GM18526 (cell line): ENCODE results near the gene ACAN.

Experiments
- POLR2A ChIP-seq: IDR thresholded peaks from 3 replicates; pipeline ENCODE4 v1.6.1; 2011; ENCODE audit not compliant: insufficient read length; ENCODE audit errors: extremely low read depth

The ACAN gene

DNA sequence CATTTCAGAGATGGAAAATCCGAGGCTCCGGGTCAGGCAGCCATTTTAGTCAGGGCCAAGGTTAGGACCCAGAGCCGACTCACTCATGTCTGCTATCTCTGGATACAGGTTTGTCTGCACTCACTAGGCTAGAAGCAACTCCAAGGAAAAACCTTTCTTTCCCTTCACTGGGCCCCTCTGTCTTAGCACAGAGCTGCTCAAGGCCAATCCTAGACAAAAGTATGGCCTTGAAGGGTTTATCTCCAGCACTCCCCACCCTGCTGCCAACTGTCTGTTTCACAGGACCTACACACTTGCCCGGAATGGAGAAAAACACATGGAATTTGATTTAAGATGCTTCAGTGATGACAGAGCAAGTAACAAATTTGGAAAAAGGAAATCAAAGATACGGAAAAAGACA is 25.6 kb downstream of the ACAN start:
- TF ChIP-seq POLR2A, result no peak

DNA sequence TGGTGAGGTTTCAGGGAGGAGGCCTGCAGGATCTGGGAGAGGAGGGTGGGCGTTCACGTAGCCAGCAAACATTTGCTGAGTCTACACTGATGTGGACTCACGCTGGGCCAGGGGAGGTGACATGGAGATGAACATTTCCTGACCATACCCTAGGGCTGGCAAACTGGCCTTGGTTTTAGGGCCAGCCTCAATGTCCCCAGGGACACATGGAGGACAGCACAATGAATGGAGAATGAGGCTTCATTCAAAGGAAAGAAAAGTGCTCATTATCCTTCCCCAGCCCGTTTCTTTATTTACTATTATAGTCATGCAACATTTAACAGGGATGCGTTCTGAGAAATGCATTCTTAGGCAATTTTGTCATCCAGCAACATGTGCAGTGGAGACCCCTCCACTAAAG is 26.8 kb downstream of the ACAN start:
- TF ChIP-seq POLR2A, result no peak

DNA sequence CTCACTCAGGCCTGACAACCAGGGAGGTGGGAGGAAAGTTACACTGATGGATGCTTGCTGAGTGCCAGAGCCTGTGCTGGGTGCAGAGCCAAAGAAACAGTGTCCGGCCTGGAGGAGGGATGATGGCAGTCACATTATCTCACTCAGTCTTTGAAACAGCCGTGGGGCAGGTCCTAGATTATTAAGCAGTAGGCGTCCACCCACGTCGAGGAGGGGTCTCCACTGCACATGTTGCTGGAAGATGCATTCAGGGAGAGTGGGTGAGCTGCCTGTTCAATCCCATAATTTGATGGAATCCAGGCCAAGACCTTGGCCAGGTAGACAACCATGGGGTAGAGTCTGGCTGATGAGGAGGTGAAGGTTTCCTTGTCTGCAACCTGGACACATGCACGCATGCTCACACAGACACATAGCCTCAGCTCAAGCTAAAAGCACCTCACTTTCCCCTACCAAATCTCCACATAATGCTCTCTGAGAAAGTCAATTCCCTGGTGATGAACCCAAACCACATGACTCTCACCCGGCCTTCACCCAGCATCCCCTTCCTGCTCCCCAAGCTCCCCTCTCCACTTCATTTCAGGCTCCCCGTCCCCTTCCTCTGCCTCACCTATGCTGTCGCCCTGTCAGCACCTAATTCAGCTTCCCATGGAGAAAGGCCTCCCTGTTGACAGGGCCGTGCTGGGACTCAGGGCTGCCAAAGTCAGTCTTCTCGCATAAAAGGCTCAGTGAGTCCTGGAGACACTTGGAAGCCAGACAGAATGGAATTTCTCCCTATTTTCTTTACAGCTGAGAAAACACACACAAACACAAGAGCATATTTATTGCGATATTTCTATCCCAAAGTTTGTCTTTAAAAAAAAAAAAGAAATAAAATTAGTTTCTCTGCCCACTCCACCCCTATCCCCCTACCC is 29.8 kb downstream of the ACAN start:
- TF ChIP-seq POLR2A, result no peak

DNA sequence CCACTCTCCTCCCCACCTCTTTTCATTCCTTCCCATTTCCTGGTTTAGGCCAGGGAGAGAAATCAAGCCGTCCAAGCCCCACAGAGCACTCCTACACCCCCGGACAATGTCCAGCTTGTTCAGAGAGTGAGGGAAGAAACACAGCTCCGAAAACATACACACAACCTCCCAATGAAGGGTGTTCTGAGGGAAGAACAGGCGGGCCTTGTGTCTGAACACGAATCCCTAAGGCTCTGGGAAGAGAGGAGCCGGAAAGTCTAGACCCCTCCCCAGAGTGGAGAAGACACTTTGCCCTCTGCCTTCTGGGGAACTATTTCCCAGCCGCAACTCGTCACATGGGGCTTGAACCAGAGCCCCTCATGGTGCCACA is 30.5 kb downstream of the ACAN start:
- TF ChIP-seq POLR2A, result no peak

DNA sequence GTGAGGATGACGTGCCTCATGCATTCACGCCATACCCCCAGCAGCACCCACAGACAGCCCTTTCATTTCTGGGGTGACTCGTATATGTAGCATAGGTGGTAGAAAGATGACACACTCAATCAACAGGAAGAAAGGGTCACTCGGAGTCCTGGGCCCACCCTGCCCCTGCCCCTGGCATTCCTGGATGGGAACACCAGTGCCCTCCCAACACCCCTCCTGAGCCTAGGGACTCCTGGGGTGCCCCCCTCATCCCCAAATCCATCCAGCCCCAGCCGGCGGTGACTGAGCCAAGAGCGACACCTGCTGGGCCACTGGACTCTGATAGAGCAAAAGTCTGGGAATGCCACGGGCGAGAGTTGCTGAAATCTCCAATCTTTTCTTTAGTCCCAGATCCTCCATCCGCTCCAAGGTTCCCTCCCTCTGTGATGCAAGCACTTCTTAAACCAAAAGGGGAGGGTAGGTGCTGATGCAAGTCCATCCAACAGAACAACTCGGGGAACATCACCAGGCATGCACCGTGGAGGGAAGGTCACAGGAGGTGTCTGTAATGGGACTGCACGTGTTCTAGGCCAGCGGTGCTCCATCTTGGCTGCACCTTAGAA is 31.1 kb downstream of the ACAN start:
- TF ChIP-seq POLR2A, result no peak

DNA sequence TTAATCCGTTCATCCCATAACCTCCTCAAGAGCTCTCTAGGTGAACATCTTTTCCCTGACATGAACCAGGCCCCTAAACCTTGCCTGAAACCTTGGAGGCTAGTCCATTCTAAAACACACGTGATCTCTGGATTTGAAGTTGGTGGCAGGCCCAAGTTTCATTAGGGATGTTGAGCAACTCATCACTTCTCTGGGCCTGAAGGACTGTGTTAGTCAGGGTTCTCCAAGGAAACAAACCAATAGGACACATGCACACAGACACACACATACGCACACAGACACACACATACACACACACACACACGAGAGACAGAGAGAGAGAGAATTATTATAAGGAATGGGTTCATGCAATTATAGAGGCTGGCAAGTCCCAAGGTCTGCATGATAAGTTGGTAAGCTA is 31.9 kb downstream of the ACAN start:
- no peak for TF ChIP-seq POLR2A

DNA sequence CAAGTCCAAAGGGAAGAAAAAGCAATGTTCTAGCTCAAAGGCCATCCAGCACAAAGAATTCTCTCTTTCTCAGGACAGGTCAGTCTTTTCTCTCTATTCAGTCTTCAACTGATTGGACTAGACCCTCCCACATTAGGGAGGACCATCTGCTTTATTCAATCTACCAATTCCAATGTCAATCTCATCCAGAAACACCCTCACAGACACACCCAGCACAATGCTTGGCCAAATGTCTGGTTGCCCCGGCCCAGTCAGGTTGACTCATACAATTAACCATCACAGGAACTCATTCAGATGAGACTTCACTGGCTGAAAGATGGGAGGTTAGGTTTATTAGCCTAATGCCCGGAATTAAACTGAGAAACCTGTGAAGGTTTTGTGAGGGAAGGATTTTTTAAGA is 32.4 kb downstream of the ACAN start:
- no peak for TF ChIP-seq POLR2A

DNA sequence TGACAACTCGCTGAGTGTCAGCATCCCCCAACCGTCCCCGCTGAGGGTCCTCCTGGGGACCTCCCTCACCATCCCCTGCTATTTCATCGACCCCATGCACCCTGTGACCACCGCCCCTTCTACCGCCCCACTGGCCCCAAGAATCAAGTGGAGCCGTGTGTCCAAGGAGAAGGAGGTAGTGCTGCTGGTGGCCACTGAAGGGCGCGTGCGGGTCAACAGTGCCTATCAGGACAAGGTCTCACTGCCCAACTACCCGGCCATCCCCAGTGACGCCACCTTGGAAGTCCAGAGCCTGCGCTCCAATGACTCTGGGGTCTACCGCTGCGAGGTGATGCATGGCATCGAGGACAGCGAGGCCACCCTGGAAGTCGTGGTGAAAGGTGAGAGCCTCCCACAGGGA is 35.4 kb downstream of the ACAN start:
- TF ChIP-seq POLR2A, result no peak

DNA sequence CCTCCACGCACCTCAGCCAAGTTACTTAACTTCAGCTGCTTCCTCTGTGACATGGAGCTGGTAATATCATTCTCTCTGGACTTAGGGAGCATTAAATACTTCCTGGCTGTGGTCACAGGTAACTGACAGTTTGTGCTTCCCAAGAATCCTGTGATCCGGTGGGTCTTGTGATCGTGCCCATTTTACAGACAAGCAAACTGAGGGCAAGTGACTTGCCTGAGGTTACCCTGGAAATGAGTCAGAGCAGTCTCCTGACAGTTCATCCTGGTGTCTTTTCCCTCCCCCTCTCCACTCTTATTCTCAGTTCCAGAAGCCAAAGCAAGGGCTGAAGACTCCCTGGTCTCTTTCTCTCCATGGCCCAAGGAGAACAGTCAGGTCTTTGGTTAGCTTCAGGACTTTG is 35.9 kb downstream of the ACAN start:
- no peak for TF ChIP-seq POLR2A

DNA sequence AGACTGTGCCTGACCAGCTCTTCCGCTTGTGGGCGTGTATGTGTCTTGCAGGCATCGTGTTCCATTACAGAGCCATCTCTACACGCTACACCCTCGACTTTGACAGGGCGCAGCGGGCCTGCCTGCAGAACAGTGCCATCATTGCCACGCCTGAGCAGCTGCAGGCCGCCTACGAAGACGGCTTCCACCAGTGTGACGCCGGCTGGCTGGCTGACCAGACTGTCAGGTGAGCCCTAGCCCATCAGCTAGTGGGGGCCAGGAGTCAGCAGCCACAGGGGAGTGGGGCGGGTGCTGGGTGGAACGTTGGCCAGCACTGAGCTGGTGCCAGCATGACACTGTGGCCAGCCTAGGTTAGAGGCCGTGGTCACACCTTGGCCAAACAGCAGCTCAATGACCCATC is 36.7 kb downstream of the ACAN start:
- TF ChIP-seq POLR2A, result no peak

DNA sequence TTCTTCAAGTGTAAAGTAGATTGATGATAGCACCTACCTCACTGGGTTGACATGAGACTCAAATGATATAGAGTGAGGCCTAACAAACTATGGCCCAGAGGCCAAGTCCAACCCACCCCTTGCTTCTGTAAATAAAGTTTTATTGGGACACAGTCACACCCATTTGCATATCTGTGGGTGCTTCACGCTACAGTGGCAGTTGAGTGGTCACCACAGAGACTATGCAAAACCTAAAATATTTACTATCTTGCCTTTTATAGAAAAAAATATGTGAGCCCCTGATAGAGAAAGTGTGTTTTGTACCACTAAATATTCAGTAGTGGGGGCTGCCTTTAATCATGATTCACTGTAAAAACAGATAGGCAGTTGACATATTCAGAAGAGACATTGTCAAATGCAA is 38.0 kb downstream of the ACAN start:
- TF ChIP-seq POLR2A, result no peak

DNA sequence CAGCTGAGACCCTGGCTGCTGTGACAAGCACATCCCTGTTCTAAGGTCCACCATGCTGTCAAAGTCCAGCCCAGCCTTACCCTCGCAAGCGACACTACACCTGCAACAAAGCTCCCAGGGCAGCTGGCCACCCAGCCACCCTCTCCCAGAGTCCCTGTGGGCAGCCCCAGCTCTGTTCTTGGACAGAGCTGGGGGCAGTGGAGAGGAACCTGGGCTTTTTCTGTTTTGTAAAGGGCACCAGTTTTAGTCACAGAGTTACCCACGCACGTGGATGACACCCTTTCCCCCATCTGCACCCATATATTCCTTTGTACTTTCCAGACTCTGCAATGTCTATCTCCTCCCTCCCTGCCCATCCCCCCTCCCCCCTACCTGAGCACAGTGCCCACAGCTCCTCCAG is 38.9 kb downstream of the ACAN start:
- no peak for TF ChIP-seq POLR2A

DNA sequence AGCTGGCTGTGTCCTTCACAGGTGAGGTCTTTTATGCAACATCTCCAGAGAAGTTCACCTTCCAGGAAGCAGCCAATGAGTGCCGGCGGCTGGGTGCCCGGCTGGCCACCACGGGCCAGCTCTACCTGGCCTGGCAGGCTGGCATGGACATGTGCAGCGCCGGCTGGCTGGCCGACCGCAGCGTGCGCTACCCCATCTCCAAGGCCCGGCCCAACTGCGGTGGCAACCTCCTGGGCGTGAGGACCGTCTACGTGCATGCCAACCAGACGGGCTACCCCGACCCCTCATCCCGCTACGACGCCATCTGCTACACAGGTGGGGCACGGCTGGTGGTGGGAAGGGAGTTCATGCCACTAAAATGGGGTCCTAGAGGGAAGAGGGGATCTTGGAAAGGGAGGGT is 40.1 kb downstream of the ACAN start:
- TF ChIP-seq POLR2A, result no peak

DNA sequence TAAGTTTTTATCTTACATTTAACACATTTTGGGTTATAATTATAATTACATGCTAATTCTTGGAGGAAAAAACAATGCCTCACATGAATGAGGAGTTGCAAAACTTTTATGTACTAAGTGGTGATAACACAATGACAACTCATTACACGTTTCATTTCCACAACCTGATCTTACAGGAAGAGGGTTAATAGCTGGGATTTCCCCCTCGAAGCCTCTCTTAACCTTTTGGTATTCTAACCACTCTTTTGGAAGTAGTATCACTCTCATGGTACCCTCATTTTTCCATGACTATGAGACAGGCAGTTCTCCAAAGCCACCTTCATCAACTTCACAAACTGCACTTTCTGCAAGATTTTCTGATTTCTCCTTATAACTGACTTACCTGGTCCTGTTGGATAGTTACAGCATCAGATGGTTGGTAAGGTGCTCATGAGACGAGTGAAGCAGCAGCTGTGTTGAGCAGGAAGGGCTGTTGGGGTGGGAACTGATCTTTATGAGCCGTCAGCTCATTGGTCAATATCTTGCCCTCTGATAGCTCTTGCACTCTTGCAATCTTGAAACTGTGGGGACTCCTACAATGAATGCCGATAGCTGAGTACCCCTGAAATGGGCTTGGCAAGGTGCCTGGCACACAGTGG is 41.6 kb downstream of the ACAN start:
- TF ChIP-seq POLR2A, result no peak

DNA sequence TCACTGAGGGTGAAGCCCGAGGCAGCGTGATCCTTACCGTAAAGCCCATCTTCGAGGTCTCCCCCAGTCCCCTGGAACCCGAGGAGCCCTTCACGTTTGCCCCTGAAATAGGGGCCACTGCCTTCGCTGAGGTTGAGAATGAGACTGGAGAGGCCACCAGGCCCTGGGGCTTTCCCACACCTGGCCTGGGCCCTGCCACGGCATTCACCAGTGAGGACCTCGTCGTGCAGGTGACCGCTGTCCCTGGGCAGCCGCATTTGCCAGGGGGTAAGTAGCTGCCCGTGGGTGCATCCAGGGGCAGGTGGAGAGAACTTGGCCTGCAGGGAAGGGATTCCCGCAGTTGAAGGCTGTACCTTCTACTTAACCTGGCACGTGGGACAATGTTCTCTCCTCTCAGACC is 42.4 kb downstream of the ACAN start:
- no peak for TF ChIP-seq POLR2A

DNA sequence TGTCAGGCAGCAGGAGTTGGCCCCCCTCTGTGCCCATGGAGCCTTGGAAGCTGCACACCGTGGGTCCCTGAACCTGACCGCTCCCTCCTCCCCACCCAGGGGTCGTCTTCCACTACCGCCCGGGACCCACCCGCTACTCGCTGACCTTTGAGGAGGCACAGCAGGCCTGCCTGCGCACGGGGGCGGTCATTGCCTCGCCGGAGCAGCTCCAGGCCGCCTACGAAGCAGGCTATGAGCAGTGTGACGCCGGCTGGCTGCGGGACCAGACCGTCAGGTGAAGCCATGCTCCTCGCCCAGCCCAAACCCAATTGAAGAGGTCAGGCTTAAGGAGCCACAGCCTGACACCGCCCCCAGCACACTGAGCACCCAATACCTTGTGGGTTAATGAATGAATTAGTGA is 43.9 kb downstream of the ACAN start:
- no peak for TF ChIP-seq POLR2A
